OCI-LY1 (cell line): ENCODE measurements around the gene HCN4.
"Not testable (repeated sequence)": the region's sequence is repeated elsewhere in the genome, so short reads cannot be mapped to it uniquely, and the experiment has no call there.

Source experiments
- H2AFZ ChIP-seq: fragments of 200-600 bp; sonication (generic), shearing (Covaris generic); 2 replicates; pipeline ENCODE4 v1.6.0; 2014; ENCODE audit warnings: antibody characterized with exemption, mild to moderate bottlenecking, low read length
- H3F3A ChIP-seq: fragments of 200-600 bp; sonication (generic), shearing (Covaris generic); 2 replicates; pipeline ENCODE4 v1.6.0; 2014; ENCODE audit warnings: mild to moderate bottlenecking, antibody characterized with exemption, low read length, moderate library complexity; ENCODE audit not compliant: insufficient read depth
- H3K27ac ChIP-seq: fragments of 200-600 bp; sonication (generic); 2 replicates; pipeline ENCODE4 v1.5.1; 2014; ENCODE audit warnings: low read length, mixed run types, mild to moderate bottlenecking, low read depth; ENCODE audit not compliant: poor library complexity, severe bottlenecking
- H3K27me3 ChIP-seq: fragments of 200-600 bp; sonication (generic); 2 replicates; pipeline ENCODE4 v1.6.0; 2014; ENCODE audit warnings: antibody characterized with exemption, mild to moderate bottlenecking, low read length, moderate library complexity; ENCODE audit not compliant: insufficient read depth
- H3K36me3 ChIP-seq: fragments of 200-600 bp; sonication (generic); 2 replicates; pipeline ENCODE4 v1.6.1; 2014; ENCODE audit warnings: mild to moderate bottlenecking, antibody characterized with exemption, low read length, moderate library complexity, mixed read lengths; ENCODE audit not compliant: insufficient read depth
- H3K4me1 ChIP-seq: fragments of 200-600 bp; sonication (generic); 2 replicates; pipeline ENCODE4 v1.5.1; 2014; ENCODE audit warnings: mild to moderate bottlenecking, low read length, moderate library complexity; ENCODE audit not compliant: insufficient read depth, severe bottlenecking
- H3K4me2 ChIP-seq: fragments of 200-600 bp; sonication (generic), shearing (Covaris generic); 2 replicates; pipeline ENCODE4 v1.6.1; 2014; ENCODE audit warnings: low read length
- H3K4me3 ChIP-seq: fragments of 200-600 bp; sonication (generic); 2 replicates; pipeline ENCODE4 v1.5.1; 2014; ENCODE audit warnings: low read length, low read depth, mild to moderate bottlenecking, mixed read lengths; ENCODE audit not compliant: poor library complexity, severe bottlenecking
- H3K79me2 ChIP-seq: fragments of 200-600 bp; shearing (Covaris generic); 2 replicates; pipeline ENCODE4 v1.6.1; 2016; ENCODE audit warnings: mixed run types, low read length, mixed read lengths; ENCODE audit not compliant: insufficient read depth
- H3K9ac ChIP-seq: fragments of 200-600 bp; sonication (generic), shearing (Covaris generic); 2 replicates; pipeline ENCODE4 v1.6.1; 2014; ENCODE audit warnings: mild to moderate bottlenecking, low read length, mixed read lengths
- H3K9me2 ChIP-seq: fragments of 200-600 bp; sonication (generic), shearing (Covaris generic); 2 replicates; pipeline ENCODE4 v1.6.1; 2014; ENCODE audit warnings: low read depth, mild to moderate bottlenecking, low read length, mixed read lengths
- H3K9me3 ChIP-seq: fragments of 200-600 bp; shearing (Covaris generic); 2 replicates; pipeline ENCODE4 v1.6.1; 2014; ENCODE audit warnings: low read length, mixed read lengths
- H4K20me1 ChIP-seq: fragments of 200-600 bp; sonication (generic), shearing (Covaris generic); 2 replicates; pipeline ENCODE4 v1.6.0; 2016; ENCODE audit warnings: mild to moderate bottlenecking, low read length; ENCODE audit not compliant: insufficient read depth
- EZH2 ChIP-seq: fragments of 200-600 bp; sonication (generic), shearing (Covaris generic); IDR thresholded peaks from 2 replicates; pipeline ENCODE4 v1.8.0; 2017; ENCODE audit warnings: borderline replicate concordance, mixed run types, mild to moderate bottlenecking, antibody characterized with exemption, low read length, moderate library complexity, mixed read lengths
- TF ChIP-seq, protein P1 (sequence below): fragments of 200-600 bp; sonication (generic), shearing (Covaris generic); IDR thresholded peaks from 2 replicates; pipeline ENCODE4 v1.5.1; 2017; ENCODE audit warnings: mild to moderate bottlenecking, antibody characterized with exemption, low read length, moderate library complexity, mixed read lengths

HCN4 gene

GRCh38 chr15:73368301-73369136 lies at the start of gene HCN4:
HCN4 (minus strand) TSS chr15:73368958; CDS start chr15:73368270, 688 bp downstream.
- H3K36me3 ChIP-seq = no peaks in the 10 kb centered on the region
- H2AFZ ChIP-seq = no peak within 1 kb of the TSS
- TF ChIP-seq, protein P1, sequence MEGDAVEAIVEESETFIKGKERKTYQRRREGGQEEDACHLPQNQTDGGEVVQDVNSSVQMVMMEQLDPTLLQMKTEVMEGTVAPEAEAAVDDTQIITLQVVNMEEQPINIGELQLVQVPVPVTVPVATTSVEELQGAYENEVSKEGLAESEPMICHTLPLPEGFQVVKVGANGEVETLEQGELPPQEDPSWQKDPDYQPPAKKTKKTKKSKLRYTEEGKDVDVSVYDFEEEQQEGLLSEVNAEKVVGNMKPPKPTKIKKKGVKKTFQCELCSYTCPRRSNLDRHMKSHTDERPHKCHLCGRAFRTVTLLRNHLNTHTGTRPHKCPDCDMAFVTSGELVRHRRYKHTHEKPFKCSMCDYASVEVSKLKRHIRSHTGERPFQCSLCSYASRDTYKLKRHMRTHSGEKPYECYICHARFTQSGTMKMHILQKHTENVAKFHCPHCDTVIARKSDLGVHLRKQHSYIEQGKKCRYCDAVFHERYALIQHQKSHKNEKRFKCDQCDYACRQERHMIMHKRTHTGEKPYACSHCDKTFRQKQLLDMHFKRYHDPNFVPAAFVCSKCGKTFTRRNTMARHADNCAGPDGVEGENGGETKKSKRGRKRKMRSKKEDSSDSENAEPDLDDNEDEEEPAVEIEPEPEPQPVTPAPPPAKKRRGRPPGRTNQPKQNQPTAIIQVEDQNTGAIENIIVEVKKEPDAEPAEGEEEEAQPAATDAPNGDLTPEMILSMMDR = no peak
- no peak for TF ChIP-seq EZH2
- no peaks in the 10 kb centered on the region for H4K20me1 ChIP-seq
- H3K4me1 ChIP-seq = no peaks in the 10 kb centered on the region
- H3K4me2 ChIP-seq = no peak within 1 kb of the TSS
- no peaks in the 10 kb centered on the region for H3F3A ChIP-seq
- H3K27ac ChIP-seq = no peak within 1 kb of the TSS
- H3K9me2 ChIP-seq = no peaks in the 10 kb centered on the region
- H3K79me2 ChIP-seq = no peaks in the 10 kb centered on the region
- no peaks in the 10 kb centered on the region for H3K27me3 ChIP-seq
- H3K9ac ChIP-seq = no peak within 1 kb of the TSS
- no peak within 1 kb of the TSS for H3K4me3 ChIP-seq
- H3K9me3 ChIP-seq = no peaks in the 10 kb centered on the region

GRCh38 chr15:73414876-73415275 lies 46.1 kb upstream of the HCN4 start:
- Histone ChIP-seq H3K79me2 (no peaks in the 10 kb centered on the region), H3K4me1 (no peaks in the 10 kb centered on the region), H3F3A (no peaks in the 10 kb centered on the region), H3K9me3 (no peaks in the 10 kb centered on the region), H3K4me2 (no peak overlapping the region), H4K20me1 (no peaks in the 10 kb centered on the region), H3K27me3 (no peaks in the 10 kb centered on the region), H3K4me3 (no peak overlapping the region), H3K9ac (no peak overlapping the region), H2AFZ (no peak overlapping the region), H3K36me3 (no peaks in the 10 kb centered on the region), H3K27ac (no peak overlapping the region), H3K9me2 (no peaks in the 10 kb centered on the region)
- TF ChIP-seq, protein P1 = no peak
- TF ChIP-seq EZH2 = no peak

- Histone ChIP-seq H3K9ac (no peak overlapping the region), H4K20me1 (no peaks in the 10 kb centered on the region), H3K36me3 (no peaks in the 10 kb centered on the region), H3K27ac (no peak overlapping the region), H3K9me3 (no peaks in the 10 kb centered on the region), H3K4me1 (no peaks in the 10 kb centered on the region), H3K4me3 (no peak overlapping the region), H3K4me2 (no peak overlapping the region), H3K27me3 (no peaks in the 10 kb centered on the region), H3K79me2 (no peaks in the 10 kb centered on the region), H3K9me2 (no peaks in the 10 kb centered on the region), H3F3A (no peaks in the 10 kb centered on the region), H2AFZ (no peak overlapping the region)
- TF ChIP-seq, protein P1 = no peak
- TF ChIP-seq EZH2 = no peak
Observed at GRCh38 chr15:73403171-73403570, 34.4 kb upstream of the HCN4 start.

GRCh38 chr15:73400222-73400621 lies 31.5 kb upstream of the HCN4 start:
- not testable (repeated sequence) for H4K20me1 ChIP-seq, H3K9me2 ChIP-seq, H3K27ac ChIP-seq, H3K27me3 ChIP-seq, H3K4me3 ChIP-seq, H3K9ac ChIP-seq, H3K4me2 ChIP-seq, H3K79me2 ChIP-seq, H2AFZ ChIP-seq, H3K4me1 ChIP-seq, H3K9me3 ChIP-seq, H3K36me3 ChIP-seq, H3F3A ChIP-seq
